Raji (cell line): Measurements from ENCODE around the gene NEBL.

Experiments used
- POLR2A ChIP-seq: IDR thresholded peaks from 2 replicates; pipeline ENCODE4 v1.6.1; 2011; ENCODE audit warnings: low read depth, low read length, control low read depth; ENCODE audit not compliant: insufficient read depth

The NEBL gene

DNA sequence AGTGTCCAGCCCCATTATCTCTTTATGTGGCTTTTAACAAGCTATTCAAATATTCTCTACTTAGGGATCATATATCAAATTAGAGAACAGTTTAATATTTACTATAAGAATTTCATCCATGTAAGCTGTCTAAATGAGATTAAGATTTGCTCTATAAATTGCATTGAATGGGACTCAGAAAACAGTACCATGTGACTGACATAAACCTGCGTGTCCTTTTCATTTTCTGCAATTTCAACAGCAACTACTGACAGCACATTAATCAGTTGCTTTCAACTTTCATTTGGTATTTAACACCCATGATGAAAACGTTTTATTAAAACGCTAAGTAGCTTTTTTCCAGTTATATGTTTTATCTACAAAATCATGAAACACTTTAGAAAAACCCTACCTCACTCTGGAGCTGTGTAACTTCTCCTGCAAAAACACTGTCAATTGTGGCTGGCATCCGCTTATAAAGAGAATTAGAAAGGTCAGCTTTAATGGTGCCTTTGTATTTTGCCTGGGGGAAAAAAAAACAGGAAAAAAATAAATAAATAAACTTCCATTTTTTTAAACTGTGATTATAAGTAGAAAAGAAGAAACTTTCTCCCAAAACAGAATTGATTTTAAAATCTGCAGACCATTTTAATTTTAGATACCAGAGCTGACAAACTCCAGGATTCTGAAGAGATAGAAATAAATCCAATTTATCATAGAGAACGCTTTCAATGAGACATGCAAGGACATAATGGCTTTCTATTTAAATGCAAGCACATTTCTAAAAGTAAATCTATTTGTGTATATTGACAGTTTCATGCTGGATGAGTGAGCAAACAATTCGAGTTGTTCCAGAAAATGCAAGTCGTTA, 9.2 kb downstream of the NEBL start:
- TF ChIP-seq POLR2A = no peak

DNA sequence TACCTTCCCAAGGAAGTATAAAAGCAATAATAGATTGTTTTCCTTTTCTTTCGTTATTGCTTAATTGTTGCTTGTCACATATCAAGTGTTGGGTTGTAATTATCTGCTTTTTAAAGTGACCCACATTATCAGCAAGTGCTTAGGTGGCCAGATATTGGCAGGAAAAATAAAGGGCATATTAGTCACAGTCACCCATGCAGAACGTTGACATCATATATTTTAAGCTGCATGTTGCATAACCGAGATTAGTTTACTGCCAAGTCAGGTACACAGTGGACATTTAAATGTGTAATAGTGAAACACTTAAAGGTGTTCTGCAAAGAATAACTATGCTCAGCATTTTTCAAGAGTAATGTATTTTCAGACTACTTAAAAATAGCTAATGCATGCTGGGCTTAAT, 11.4 kb downstream of the NEBL start:
- TF ChIP-seq POLR2A = no peak

DNA sequence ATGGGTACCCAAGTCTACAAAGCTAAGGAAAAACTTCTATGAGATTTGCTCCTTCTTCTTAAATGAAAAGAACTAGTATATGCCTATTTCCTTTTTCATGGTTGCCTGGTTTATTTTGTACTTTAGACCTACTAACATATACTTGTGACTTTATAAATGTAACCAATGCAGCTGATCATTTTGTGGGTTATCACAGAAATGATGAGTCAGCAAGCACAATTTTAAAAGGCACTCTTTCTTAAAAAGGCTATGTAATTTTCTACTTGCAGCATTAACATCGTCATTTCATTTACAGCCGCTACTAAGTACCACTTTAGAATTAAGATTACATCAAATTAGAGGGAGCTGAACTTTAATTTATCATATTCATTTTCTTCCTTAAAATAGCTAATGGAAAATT, 13.6 kb downstream of the NEBL start:
- no peak for TF ChIP-seq POLR2A

DNA sequence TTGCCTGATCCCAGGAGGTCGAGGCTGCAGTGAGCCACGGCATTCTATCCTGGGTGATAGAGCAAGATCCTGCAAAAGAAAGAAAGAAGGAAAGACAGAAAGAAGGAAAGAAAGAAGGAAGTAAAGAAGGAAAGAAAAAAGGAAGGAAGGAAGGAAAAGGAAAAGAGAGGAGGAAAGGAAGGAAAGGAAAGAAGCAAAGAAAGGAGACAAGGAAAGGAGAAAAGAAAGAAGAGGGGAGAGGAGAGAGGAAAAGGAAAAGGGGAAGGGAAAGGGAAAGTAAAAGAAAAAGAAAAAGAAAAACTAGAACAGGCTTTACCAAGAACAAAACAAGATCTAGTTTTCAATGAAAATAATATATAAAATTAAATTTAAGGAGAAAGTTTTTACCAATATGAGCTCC, 15.0 kb downstream of the NEBL start:
- TF ChIP-seq POLR2A = no peak

DNA sequence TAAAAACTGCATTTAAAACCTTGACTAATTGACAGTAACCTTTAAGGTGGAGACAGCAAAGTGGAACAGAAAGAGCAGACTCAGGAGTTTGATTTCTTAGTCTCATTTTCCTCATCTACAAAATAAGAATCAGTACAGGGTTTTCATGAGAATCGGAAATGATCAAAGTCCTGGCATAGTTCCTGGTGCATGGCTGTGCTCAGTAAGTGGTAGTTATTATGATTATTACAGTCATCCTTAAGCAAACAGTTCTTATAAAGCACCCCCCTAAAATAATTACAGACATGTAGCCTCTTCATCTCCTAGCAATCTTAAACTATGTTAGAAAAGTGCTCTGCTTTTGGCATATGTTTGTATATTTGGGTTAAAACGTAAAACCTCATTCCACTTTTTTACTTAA, 18.0 kb downstream of the NEBL start:
- no peak for TF ChIP-seq POLR2A

DNA sequence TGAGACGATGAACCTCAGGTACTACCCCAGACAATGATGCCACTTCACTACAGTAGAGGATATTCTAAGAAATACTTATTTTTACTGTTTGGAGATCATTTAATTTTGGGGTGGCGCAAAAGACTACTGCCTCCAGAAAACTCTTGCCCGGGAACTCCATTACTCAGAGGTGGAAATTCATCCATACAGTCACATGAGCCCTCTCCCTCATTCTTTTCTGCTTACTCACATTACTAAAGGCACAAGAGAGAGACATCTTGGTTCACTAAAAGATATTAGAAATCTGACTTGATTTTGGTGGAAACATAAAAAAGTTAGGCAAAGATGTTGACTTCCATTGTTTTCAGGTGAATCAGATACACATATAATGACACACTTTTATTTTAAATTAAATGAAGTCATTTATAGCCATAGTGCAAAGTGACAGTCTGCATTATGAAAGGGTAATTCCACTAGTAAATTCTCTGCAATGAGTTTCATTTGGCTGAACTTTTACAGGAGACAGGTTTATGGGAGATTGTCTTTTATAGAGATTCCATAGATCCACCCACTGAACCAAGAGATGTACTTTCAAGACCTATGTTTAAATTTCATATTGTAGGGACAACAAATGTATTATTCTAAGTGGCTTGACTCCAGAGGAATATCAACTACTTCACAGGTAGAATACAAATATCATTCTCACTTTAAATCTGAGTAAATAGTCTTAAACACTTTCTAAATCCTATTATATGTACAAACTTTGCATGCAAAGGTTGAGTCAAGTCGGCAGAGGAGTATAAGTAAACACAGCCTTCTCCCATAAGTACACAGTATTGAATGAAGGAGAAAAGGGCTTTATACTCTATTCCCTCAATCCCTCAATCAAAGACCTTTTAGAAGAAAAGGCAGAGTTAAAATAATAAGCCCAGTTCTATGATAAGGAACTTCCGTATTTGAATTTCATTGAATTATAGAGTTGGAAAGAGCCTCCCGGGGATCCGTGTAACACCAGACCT, 18.8 kb downstream of the NEBL start:
- TF ChIP-seq POLR2A = no peak

DNA sequence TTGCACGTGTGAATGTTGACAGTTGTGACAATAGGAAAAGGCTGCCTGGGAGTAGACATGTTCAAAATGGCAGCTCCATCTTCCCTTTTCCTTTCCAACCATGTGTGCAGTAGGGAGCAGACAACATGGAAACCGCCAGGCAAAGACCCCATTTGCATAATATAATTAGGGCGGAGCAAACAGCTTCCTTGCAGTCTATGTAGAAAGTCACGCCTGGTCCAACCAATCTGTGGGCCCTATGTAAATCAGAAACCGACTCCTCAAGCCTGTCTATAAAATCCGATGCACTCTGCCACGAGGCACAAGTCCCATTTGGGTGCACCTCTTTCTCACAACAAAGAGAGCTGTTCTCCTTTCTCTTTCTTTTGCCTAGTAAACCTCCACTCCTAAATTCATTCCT, 19.6 kb downstream of the NEBL start:
- no peak for TF ChIP-seq POLR2A

DNA sequence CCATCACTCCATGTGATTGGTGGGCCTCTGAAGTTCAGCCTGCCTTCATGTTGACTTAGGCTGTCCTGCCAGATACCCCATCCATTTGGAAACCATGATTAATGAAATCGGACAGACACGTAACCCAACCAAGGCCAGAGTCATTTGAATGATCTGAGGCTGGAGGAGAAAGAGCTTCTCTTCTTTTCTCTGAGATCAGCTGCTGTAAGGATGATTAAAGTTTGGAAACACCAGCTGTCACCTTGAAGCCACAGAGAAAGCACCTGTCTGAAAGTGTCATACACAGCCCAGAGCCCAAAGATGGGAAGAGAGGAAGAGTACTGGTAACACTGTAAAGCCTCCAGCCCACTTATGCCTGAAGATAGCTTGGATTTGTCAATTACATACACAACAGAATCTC, 22.9 kb downstream of the NEBL start:
- no peak for TF ChIP-seq POLR2A

DNA sequence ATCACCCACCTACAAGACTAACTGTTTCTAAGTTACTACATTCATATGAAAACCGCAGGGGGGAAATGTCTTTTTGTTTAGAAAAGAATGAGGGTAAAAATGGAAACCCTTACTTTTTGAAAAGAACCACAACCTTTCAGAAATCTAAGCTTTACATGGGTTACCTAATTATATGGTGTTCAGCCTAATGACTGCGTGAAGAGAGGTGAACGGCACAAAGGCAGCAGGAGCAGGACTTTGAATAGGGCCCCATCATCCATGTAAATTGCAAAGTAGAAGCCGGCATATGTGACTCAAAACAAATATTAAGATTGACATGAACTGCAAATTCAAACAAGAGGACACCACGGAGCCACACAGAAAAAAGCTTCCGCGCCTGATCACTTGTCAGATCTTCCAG, 25.1 kb downstream of the NEBL start:
- no peak for TF ChIP-seq POLR2A

DNA sequence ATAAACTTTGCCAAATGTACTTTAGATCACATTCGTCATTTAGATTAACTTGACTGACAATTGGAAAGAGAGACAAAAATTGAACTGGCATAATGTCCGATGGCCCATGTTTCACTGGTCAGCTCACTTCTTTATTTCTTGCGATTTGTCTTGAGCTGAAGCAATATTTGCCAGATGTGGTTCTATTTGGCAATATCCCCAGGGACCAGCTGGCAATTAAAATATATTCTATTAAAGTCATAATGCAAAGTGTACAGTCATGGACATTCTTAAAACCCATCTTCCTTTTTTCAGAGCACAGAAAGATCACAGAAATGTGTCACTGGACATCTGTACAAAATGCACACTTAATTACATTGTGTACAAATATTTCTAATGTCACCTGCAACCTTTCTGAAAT, 26.3 kb downstream of the NEBL start:
- no peak for TF ChIP-seq POLR2A

DNA sequence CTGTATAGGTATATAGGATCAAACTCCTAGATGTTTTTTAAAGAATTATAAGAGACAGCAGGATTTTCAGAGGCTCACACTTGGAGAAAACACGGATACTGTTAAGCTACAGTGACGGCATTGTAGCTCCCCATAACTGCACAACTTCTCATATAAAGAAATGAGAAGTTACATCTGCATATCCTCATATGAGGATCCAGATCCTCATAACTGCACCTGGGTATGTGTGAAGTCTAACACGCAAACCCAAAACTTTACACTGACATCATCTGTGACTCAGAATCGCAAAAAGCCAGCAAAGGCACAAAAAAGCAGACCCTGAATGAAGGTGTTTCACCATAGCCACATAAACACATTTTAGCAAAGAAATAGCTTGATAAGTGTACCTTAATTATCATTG, 34.1 kb downstream of the NEBL start:
- no peak for TF ChIP-seq POLR2A

DNA sequence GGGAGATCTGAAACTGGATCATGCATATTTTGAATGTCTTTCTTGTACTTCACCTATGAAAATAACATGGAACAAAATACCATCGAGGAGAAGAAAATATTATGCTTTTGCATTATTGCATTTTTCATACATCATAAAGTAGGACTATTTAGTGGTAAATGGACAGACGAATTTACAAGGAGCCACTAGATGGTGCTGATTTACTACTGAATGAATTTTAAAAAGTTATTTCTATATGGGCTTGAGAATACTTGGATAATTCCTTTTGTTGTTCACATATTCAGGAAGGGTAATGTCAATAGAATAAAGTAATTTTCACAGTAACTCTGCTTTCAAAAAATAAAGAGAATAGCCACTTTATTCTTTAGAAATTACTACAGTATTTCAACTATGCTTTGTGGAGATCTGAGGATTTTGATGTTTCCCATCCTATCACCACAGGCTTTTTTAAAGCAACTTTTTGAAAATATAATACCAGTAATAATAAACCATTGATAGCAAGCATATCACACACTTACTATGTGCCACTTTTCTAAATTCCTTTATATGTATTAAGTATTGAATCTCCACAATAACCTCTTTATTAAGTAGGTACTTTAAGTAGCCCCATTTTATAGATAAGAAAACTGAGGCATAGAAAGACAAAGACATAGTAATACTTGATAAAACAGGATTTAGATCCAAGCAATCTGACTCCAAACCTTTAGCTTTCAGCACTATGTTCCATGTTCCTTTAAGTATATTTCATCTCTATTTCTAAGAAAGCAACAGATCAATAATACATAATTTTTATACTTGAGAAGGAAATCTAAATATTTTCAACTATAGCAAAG, 38.6 kb downstream of the NEBL start:
- no peak for TF ChIP-seq POLR2A

DNA sequence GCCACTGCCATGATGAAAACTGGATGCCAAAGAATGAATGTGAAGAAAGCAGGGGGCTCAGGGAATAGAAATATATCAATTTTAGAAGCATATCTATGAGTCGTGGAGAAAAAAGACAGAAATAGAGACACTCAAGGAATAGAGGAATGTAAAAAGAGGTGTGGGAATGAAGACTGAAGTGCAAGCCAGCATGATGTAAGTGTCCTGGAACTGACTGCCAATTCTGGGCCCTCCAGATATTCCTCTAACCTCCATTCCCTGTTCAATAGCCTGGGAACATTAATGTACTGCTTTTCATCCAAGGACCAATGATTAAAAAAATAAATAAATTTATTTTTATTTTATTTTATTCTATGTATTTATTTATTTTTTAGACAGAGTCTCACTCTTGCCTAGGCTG, 40.6 kb downstream of the NEBL start:
- TF ChIP-seq POLR2A = no peak

DNA sequence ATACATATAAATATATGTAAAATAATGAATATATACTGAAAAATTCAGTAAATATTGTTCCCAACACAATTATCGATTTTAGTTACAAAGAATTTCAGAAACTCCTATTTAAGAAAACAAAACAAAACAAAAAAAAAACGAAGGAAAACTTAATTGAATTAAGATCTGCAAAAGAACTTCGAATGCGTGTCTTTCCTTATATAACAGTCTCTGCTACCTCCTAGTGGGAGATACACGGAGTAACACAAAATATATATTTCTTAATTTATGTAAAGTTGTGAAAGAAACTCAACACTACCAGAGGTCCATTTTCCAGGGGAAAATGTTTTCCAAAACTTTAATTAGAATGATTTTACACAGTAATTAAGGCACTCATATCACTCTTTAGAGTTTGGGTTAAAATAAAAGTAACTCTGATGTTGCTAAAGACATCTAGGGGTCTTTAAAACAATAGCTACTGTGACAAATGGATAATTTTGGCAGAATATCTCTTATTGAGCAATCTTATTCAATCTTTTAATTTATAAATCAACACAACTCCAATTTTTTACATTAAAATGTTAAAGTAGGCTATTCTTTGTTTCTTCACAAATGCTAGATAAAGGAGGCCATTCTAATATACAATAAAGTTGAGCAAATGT, 41.6 kb downstream of the NEBL start:
- no peak for TF ChIP-seq POLR2A

DNA sequence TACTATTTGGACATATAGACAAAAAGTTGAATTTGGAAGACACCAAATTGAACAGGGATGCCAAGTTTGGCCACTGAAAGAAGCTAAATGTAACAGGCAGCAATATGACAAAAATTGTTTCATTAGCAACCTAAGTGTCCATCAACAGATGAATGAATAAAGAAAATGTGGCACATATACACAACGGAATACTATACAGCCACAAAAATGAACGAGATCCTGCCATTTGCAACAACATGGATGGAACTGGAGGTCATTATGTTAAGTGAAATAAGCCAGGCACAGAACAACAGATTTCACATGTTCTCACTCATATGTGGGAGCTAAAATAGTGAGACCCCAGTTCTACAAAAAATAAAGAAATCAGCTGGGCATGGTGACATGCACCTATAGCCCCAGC, 43.8 kb downstream of the NEBL start:
- no peak for TF ChIP-seq POLR2A
